DND-41 (cell line): ENCODE results near the gene DNAJC16.

Source experiments
- ATAC-seq: fragments of 200-7000 bp; cut with Tn5 transposase; 3 replicates; pipeline ENCODE4 v1.9.1; 2021; ENCODE audit warnings: low read depth; ENCODE audit not compliant: insufficient read depth
- DNase-seq: peaks from one replicate; pipeline ENCODE4 v3.0.0-alpha.2; 2020
- H2AFZ ChIP-seq: 2 replicates; pipeline ENCODE4 v1.6.0; 2012; ENCODE audit warnings: low read depth, low read length
- H3K27ac ChIP-seq: 2 replicates; pipeline ENCODE4 v1.5.1; 2012; ENCODE audit warnings: low read length, inconsistent platforms
- H3K27me3 ChIP-seq: fragments of 200-600 bp; sonication (generic); 2 replicates; pipeline ENCODE4 v1.6.0; 2012; ENCODE audit warnings: low read length, mild to moderate bottlenecking, inconsistent platforms; ENCODE audit not compliant: insufficient read depth, poor library complexity
- H3K36me3 ChIP-seq: 2 replicates; pipeline ENCODE4 v1.5.1; 2012; ENCODE audit warnings: low read length, inconsistent platforms; ENCODE audit not compliant: insufficient read depth
- H3K4me1 ChIP-seq: 2 replicates; pipeline ENCODE4 v1.5.1; 2012; ENCODE audit warnings: mild to moderate bottlenecking, low read length; ENCODE audit not compliant: insufficient read depth
- H3K4me2 ChIP-seq: 2 replicates; pipeline ENCODE4 v1.6.0; 2012; ENCODE audit warnings: mild to moderate bottlenecking, moderate library complexity, low read length, inconsistent platforms; ENCODE audit not compliant: insufficient read depth
- H3K4me3 ChIP-seq, 2 experiments: fragments of 200-600 bp in 1 of 2; shearing (Covaris generic) in 1 of 2; 2 replicates each; pipeline ENCODE4 v1.5.1; 2012 to 2016; ENCODE audit warnings: inconsistent platforms in 2 of 2, low read length in 2 of 2, mild to moderate bottlenecking in 2 of 2, low read depth in 1 of 2, moderate library complexity in 1 of 2
- H3K79me2 ChIP-seq: 2 replicates; pipeline ENCODE4 v1.6.0; 2012; ENCODE audit warnings: low read length, inconsistent platforms; ENCODE audit not compliant: insufficient read depth
- H3K9ac ChIP-seq: 2 replicates; pipeline ENCODE4 v1.6.0; 2012; ENCODE audit warnings: low read depth, mild to moderate bottlenecking, inconsistent platforms, low read length, moderate library complexity
- H3K9me3 ChIP-seq: 2 replicates; pipeline ENCODE4 v1.5.1; 2012; ENCODE audit warnings: low read length, moderate library complexity, mild to moderate bottlenecking, inconsistent platforms; ENCODE audit not compliant: insufficient read depth, severe bottlenecking
- H4K20me1 ChIP-seq: 2 replicates; pipeline ENCODE4 v1.6.0; 2012; ENCODE audit warnings: low read length; ENCODE audit not compliant: insufficient read depth
- EZH2 ChIP-seq: IDR thresholded peaks from 3 replicates; pipeline ENCODE4 v1.6.1; 2012; ENCODE audit warnings: borderline replicate concordance, low read depth, mild to moderate bottlenecking, moderate library complexity, low read length, inconsistent platforms; ENCODE audit not compliant: severe bottlenecking
- TF ChIP-seq, protein P1 (sequence below): IDR thresholded peaks from 2 replicates; pipeline ENCODE4 v1.5.1; 2012; ENCODE audit warnings: borderline replicate concordance, low read length, moderate library complexity, mild to moderate bottlenecking; ENCODE audit not compliant: poor library complexity, severe bottlenecking; ENCODE audit errors: extremely low read depth

The DNAJC16 gene

DNA sequence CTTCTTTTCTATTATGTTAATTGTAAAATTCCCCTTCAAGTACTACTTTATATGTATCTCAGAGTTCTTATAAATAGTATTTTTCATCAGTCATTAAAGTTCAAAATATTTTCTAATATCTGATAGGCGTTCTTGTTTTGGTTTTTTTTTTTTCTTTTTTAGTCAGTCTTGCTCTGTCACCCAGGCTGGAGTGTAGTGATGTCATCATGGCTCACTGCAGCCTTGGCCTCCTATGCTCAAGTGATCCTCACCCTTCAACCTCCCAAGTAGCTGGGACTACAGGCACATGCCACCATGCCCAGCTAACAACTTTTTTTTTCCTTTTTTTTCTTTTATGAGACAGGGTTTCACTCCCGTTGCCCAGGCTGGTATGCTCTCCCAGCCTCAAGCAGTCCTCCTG lies 30.9 kb downstream of the DNAJC16 start:
- H3K36me3 ChIP-seq: peaks cover 20% of the 10 kb centered on the region
- H4K20me1 ChIP-seq: no peaks in the 10 kb centered on the region
- no peak for ATAC-seq
- DNase-seq: no peak
- TF ChIP-seq EZH2: no peak
- TF ChIP-seq, protein P1, sequence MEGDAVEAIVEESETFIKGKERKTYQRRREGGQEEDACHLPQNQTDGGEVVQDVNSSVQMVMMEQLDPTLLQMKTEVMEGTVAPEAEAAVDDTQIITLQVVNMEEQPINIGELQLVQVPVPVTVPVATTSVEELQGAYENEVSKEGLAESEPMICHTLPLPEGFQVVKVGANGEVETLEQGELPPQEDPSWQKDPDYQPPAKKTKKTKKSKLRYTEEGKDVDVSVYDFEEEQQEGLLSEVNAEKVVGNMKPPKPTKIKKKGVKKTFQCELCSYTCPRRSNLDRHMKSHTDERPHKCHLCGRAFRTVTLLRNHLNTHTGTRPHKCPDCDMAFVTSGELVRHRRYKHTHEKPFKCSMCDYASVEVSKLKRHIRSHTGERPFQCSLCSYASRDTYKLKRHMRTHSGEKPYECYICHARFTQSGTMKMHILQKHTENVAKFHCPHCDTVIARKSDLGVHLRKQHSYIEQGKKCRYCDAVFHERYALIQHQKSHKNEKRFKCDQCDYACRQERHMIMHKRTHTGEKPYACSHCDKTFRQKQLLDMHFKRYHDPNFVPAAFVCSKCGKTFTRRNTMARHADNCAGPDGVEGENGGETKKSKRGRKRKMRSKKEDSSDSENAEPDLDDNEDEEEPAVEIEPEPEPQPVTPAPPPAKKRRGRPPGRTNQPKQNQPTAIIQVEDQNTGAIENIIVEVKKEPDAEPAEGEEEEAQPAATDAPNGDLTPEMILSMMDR: no peak
- H3K27ac ChIP-seq: no peak overlapping the region
- no peaks in the 10 kb centered on the region for H3K79me2 ChIP-seq
- no peak overlapping the region for H3K4me3 ChIP-seq
- no peaks in the 10 kb centered on the region for H3K4me1 ChIP-seq
- H3K4me2 ChIP-seq: no peak overlapping the region
- H2AFZ ChIP-seq: no peak overlapping the region
- no peak overlapping the region for H3K9ac ChIP-seq
- no peaks in the 10 kb centered on the region for H3K9me3 ChIP-seq
- H3K27me3 ChIP-seq: no peaks in the 10 kb centered on the region

DNA sequence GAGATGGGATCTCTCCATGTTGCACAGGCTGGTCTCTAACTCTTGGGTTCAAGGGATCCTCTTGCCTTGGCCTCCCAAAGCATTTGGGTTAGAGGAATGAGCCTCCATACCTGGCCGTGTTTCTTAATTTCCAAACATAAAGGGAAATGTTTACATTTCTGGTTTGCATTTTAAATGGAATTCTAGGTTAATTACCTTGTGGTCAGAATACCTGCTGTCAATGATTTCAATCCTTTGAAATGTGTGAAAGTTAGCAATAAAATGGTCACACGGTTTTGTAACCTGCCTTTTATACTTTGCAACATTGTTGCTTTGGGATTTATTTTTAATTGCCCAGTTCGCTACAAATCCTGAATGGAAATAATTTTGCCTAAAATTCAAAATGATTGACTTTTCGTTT lies 31.9 kb downstream of the DNAJC16 start:
- Histone ChIP-seq H3K9me3 (no peaks in the 10 kb centered on the region), H3K27me3 (no peaks in the 10 kb centered on the region), H3K4me1 (no peaks in the 10 kb centered on the region), H3K4me3 (no peak overlapping the region), H3K27ac (no peak overlapping the region), H3K36me3 (peaks cover 23% of the 10 kb centered on the region), H3K9ac (no peak overlapping the region), H3K4me2 (no peak overlapping the region), H4K20me1 (no peaks in the 10 kb centered on the region), H2AFZ (no peak overlapping the region), H3K79me2 (no peaks in the 10 kb centered on the region)
- ATAC-seq: no peak
- DNase-seq: no peak
- TF ChIP-seq, protein P1: no peak
- no peak for TF ChIP-seq EZH2

DNA sequence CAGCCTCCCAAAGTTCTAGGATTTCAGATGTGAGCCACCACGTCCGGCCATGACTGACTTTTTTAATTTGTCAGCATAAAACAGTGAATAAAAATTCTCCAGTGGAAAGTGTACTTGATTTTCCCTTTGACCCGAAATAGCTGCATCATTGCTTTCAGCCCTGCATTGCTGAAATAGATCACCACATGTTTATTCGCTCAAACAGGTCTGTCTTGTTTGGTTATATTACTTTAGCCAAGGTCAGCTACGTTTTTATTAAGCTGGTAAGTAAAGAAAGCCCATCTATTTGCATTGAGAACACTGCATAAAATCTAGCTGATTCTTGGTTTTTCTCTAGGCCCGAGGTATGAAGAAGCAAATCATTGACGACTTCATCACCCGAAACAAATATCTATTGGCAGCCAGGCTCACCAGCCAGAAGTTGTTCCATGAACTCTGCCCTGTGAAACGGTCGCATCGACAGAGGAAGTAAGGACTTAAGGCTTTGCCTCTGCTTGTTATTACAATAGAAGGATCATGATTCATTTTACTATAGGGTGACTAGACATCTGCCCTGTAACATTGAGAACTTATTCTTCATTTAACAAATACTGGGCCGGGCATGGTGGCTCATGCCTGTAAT lies 32.7 kb downstream of the DNAJC16 start:
- DNase-seq (no peak), ATAC-seq (no peak)
- H3K27me3 ChIP-seq: no peaks in the 10 kb centered on the region
- H3K9ac ChIP-seq: no peak overlapping the region
- H3K4me2 ChIP-seq: no peak overlapping the region
- no peak overlapping the region for H3K27ac ChIP-seq
- H3K79me2 ChIP-seq: no peaks in the 10 kb centered on the region
- TF ChIP-seq, protein P1: no peak
- no peak for TF ChIP-seq EZH2
- H4K20me1 ChIP-seq: no peaks in the 10 kb centered on the region
- no peaks in the 10 kb centered on the region for H3K4me1 ChIP-seq
- no peak overlapping the region for H3K4me3 ChIP-seq
- no peaks in the 10 kb centered on the region for H3K9me3 ChIP-seq
- peaks cover 30% of the 10 kb centered on the region for H3K36me3 ChIP-seq
- no peak overlapping the region for H2AFZ ChIP-seq
